Measurements from ENCODE around the gene LDLR.
A peak's percentile ranks its signal among the peaks of the same experiment; 100 is the strongest.
"Not testable (repeated sequence)": the region's sequence is repeated elsewhere in the genome, so short reads cannot be mapped to it uniquely, and the experiment has no call there.

The LDLR gene

DNA sequence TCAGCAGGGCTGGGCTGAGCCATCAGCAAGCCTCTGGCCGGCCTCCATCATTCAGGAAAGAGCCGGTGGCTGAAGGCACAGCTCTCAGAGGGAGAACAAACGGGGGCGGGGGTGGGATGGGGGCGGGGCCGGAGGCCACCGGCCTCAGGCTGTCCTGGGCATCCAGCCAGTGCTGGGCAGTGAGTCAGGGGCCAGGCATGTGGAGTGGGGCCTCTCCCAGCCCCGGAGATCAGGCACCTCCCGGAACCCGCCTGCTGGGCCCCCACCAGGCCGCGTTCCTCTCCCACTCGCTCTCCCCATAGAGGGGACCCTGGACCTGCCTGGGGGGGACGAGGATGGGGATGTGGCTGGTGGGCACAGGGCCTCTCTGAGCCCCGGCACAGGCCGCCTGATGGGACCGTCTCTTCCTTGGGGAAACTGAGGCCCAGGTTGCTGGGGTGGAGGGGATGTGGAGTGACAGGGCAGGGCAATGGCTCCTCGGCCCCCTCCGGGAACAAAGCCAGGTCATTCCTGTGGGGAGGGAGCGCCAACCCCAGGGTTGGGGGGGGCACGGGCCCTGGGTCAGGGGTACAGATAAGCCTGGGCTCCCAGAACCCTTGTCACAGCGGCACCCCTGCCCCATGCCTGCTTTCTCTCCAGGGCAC lies 53.4 kb downstream of the LDLR start:
- no peak for DNase-seq

DNA sequence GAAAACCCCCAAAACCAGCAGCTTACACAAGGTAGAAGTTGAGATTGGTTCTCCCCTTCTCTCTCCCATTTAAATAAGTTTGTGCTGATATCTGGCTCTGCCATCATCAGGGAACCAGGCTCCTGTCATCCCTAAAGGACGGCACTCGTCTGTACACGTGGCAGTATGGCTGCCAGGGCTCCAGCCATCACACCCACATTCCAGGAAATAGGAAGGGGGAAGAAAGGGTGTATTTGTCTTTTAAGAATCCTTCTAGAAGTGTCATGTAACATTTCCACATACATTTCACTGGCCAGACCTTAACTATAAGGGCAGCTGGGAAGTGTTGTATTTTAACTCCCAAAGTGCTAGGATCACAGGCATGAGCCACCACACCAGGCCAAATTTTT lies 56.3 kb downstream of the LDLR start:
- no peak for DNase-seq

DNA sequence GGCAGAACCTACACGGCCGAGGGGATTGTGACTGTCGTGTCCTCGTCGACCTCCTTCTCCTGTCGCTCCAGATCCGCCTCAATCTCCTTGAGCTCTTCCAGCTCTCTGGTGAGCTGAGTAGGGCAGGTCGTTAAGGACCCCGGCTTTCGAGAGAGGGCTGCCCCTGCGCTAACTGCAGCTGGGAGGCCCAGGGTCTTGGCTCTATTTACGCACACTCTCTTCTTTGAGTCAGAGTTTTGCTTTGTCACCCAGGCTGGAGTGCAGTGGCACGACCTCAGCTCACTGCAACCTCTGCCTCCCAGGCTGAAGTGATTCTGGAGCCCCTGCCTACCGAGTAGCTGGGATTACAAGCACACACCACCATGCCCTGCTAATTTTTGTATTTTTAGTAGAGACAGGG lies 58.7 kb downstream of the LDLR start:
- DNase-seq: no peak

DNA sequence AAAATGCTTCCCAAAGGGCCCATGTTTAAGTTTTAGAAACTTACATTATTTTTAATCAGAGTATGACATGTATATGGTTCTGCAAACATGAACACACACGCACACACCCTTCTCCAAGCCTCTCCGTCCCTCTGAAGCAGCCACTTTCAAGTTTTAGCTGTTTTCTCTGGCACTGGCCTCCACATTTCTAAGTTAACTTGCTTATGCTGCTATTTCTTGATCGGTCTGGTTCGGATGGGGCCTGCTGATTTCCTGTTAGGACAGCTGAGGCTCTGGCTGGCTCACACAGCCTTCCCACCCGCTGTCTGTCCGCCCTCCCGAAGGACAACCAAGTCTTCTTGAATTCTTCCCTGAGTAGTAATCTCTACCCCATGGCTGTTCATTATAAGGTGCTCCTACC lies 61.9 kb downstream of the LDLR start:
- DNase-seq: no peak

DNA sequence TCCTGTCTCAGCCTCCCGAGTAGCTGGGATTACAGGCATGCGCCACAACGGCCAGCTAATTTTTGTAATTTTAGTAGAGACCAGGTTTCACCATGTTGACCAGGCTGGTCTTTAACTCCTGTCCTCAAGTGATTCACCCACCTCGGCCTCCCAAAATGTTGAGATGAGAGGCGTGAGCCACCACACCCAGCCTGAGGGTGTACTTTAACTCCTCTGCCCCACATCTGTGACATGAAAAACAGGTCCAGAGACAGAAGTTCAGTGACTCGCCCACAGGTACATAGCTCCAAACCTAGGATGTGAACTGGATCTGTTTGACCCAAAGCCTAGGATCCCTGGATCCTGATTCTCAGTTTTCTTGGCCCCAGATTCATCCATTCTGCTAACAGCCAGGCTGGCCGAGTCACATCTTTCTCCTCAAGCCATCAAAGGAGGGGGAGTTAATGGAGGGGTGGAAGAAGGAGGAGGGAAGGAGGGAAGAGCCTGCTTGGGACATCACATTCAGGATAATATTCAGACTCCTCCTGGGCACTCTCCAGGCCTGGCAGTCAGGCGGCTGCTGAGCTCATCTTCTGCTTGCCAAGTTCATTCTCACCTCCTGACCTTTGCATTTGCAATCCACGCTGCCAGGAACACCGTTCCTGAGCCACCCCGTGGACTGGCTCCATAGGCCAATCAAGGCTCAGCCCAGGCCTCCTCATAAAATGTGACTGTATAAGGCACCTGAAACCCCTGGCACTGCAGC lies 63.2 kb downstream of the LDLR start:
- DNase-seq: no peak

DNA sequence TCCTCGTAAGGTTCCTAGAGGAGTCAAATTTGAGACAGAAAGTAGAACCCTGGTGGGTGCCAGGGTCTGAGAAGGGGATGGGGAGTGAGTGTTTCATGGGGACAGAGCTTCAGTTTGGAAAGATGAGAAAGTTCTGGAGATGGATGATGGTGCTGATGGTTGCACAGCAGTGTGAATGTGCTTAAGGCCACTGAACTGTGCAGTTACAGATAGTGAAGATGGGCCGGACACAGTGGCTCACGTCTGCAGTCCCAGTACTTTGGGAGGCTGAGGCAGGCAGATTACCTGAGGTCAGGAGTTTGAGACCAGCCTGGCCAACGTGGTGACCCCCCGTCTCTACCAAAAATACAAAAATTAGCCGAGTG lies 65.4 kb downstream of the LDLR start:
- DNase-seq: no peak

DNA sequence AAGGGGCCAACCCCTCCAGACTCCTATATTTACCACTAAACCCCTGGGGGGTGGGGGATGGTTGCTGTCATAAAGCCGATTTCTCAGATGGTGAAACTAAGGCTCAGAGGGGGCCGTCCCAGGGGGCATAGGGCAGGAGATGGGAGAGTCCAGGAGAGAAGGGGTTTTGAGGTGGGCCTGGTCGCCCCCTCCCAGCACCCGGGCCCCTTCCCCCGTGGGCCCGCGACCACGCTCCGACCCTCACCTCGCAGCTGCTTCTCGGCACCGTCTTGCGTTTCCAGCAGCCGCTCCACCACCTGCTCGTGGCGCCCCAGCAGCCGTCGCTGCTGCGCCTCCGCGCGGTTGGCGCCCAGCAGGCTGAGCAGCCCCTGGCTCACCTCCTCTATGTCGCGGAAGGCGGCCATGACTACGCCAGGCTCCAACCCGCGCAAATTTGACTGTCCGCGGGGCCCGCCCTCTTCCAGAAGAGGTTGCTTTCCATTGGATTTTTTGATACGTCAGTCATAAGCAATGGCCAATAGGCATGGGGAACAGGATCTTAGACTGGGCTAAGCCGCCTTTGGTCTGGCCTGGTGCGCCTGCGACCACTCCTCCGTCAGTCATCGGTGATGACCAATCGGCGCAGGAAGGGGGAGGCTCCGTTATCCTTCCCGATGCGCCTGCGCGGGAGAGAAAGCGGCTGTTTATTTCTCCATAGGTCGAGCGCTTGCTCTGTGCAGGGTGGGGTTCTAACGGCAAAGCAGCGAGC lies 66.3 kb downstream of the LDLR start, which contains the start of gene SPC24:
TSS of gene SPC24 (minus strand) at position 410 of the 748 bp plus-strand sequence. CDS start at position 404, 6 bp downstream.
- DNase-seq: peak; percentile 94

DNA sequence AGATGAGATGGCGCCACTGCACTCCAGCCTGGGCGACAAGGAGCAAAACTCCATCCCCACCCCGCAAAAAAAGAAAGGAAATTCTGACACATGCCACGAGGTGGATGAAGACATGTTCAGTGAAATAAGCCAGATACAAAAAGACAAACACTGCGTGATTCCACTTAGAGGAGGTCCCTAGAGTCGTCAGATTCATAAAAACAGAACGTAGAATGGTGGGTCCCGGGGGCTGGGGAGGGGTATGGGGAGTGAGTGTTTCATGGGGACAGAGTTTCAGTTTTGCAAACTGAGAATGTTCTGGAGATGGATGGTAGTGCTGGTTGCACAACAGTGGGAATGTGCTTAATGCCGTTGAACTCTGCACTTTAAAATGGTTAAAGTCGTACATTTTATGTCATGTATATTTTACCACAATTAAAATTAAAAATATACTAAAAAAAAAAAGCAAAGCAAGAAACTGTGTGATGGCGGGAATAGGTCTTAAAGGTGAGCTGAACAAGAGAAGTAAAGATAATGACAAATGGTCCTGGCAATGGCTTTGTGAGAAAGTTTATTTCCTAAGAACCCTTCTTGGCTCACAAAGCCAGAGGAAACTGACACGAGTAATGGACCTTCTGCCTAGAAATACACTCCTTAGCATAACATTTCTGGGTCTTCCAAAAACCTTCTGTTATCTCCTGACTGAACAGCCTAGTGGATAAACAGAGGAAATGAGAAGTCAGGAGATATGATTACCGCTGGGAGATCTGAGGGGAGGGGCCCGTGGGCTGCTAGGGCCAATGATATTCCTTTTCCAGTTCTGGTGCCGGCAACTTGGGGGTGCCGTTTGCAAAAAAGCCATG lies 70.6 kb downstream of the LDLR start:
- no peak for DNase-seq

DNA sequence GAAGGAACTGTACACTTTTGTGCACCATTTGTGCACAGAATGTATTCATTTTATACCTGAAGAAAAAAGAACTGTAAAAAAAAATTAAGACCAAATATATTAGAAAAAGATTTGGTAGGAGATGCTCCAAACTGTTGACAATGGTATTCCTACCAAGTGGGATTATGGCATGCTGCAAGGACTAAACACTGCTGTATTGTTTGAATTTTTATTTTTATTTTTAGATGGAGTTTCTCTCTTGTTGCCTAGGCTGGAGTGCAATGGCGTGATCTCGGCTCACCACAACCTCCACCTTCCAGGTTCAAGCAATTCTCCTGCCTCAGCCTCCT lies 71.1 kb downstream of the LDLR start:
- DNase-seq: not testable (repeated sequence)

DNA sequence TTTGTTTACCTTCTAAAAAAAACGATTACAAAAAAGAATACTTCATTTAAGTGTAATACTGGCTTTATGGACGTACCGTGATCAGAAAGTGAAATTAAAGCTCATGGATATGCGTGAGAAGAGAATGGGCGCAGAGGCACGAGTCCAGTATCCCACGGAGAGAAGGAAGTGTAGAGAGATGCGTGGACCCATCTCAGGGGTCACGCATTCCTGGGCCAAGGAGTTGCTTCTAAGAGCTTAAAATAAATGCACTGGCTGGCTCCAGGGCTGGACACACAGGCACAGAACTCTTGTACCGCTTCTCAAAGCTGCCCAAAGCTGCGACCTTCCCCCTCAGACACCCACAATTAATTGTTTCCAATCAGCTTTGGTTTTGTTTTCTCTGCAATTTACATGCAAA lies 75.0 kb downstream of the LDLR start:
- DNase-seq: no peak

DNA sequence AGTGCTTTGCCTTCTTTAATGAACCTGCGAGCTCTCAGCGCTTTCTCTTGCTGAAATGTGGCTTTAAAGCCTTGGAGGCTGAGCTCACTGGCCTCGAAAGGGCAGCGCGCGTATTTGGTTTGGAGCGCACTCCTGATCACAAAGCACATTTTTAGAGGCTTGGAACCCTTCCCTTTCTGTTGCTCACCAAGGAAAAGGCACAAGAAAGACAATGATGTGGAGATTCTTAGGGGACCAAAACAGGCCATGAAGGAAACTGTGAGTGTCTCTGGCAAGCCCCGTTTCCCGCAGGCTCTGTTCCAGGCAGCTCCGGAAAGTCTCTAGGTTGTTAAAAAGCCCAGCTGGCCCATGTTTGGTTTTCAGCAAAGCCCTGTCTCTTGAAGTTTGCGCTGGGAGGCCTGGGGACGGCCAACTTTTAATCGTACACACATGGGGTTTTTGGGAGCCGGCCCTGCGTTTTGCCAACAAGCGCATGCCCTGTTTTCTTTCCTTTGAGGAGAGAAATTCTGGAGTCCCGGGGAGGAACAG lies 75.7 kb downstream of the LDLR start:
- DNase-seq: no peak

DNA sequence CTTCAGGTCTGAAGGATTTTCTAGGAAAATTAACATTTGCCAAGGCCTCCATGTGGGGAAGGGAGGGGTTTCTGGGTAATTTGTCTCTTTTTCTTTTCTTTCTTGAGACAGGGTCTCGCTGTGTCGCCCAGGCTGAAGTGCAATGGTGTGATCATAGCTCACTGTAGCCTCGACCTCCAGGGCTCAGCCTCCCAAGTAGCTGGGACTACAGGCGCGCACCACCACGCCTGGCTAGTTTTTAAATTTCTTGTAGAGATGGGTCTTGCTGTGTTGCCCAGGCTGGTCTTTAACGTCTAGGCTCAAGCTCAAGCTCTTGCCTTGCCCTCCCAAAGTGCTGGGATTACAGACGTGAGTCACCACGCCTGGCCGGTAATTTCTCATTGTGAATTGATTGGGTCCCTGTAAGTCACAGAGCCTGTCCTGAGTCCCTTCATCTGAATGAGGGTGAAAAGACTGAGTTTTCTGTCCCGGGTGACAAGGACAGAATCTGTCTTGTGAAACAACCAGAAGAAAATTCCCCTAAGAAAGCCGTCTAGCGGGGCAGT lies 76.3 kb downstream of the LDLR start:
- DNase-seq: no peak

DNA sequence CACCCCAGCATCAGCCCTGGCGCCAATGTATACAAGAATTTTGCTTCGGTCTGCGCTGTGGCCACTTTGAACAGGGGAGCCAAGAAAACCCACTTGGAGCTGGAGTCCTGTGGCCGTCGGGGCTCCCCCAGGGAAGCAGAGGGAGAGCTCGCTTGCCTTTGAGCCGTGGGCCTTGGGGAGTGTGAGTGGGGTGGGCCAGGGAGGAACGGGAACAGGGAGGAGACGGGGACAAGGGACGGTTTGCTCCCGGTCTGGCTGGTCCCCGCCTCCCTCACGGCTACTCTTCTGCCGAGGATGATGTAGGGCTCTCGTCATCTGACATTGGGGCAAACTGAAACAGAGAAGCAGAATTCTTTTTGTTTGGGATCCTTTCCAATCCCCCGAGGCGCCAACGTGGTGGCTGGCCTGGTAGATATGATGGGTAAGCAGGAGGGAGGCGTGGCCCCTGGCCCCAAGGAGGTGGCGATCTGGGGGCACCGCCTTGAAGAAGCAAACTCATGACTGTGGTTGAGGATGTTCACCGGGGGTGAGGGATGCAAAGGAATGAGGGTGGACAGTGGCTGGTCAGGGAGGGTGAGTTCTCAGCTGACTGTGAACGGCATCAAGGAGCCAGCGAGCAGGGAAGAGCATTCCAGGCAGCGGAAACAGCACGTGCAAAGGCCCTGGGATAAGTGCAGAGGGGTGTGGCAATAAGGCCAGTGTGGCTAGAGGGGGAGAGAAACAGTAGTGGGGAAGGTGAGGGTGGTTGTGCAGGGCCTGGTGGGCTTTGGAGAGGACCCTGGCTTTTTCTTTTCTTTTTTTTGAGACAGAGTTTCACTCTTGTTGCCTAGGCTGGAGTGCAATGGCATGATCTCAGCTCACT lies 77.2 kb downstream of the LDLR start:
- no peak for DNase-seq

DNA sequence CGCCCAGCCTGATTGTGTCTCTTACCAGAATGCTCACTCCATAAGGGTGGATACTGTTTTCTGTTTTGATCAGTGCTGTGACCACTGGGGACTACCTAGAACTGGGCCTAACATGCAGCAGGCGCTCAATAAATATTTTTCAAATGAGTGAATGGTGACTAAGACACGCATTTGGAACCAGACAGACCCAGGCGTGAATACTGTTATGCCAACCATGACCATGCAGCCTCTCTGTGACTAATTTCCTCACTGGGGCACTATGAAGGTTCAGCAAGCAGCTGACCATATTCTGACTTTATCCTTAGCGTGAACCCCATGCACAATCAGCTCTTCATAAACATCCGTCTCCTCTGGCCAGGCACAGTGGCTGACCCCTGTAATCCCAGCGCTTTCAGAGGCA lies 79.3 kb downstream of the LDLR start:
- DNase-seq: no peak

DNA sequence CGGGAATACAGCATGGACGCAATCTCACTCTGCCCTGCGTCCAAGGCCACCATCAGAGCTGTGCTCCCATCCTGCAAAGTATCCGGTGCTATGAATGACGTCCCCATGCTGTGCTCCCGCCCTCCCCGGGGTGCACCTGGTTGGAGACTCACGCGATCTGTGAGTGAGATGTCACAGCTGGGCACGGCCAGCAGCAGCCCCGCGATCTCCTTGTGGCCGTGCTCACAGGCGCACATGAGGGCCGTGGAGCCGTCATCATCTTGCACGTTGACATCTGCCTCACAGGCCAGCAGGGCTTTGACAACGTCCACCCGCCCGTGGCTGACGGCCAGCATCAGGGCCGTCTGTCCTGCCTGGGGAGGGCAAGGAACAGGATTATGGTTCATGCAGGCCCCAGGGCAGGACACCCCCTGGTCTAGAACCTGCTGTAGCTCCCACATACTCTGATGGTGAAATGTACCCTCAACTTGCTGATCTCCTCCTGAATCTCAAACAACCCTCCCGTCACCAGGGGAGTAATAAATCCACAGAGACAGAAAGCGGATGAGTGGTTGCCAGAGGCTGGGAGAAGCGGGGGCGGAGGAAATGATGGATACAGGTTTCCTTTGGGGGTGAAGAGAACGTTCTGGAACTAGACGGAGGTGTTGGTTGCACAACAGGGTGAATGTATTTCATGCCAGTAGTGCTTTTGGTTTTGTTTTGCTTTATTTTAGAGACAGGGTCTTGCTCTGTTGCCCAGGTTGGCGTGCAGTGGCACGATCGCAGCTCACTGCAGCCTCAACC lies 80.8 kb downstream of the LDLR start:
- DNase-seq: no peak

DNA sequence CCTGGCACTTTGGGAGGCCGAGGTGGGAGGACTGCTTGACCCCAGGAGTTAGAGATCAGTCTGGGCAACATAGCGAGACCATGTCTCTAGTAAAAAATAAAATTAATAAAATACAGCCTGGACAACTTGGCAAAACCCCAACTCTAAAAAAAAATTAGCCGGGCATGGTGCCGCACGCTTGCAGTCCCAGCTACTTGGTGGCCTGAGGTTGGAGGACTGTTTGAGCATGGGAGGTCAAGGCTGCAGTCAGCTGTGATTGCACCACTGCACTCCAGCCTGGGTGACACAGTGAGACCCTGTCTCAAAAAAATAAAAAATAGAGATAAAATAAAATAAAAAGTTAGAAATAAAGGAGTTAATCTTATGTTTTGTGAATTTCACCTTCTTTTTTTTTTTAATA lies 81.9 kb downstream of the LDLR start:
- DNase-seq: no peak

DNA sequence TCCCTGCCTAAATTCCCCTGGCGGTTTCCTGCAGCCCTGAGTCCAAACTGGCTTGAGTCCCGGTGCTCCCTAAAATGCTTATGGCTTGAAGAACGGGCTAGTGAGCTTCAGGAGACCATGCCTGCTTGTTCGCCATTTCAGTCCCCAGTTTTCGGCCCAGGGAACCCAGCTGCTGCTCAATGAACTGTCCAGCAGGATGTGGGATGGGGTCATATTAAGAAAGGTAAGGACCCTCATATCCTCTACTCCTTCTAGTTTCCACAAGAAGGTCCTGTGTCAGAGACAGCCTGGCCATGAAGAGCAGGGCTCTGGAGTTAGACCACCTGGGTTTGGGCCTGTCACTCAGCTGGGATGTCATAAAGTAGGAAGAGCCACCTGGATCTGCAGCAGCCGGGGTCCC lies 83.3 kb downstream of the LDLR start:
- DNase-seq: no peak

DNA sequence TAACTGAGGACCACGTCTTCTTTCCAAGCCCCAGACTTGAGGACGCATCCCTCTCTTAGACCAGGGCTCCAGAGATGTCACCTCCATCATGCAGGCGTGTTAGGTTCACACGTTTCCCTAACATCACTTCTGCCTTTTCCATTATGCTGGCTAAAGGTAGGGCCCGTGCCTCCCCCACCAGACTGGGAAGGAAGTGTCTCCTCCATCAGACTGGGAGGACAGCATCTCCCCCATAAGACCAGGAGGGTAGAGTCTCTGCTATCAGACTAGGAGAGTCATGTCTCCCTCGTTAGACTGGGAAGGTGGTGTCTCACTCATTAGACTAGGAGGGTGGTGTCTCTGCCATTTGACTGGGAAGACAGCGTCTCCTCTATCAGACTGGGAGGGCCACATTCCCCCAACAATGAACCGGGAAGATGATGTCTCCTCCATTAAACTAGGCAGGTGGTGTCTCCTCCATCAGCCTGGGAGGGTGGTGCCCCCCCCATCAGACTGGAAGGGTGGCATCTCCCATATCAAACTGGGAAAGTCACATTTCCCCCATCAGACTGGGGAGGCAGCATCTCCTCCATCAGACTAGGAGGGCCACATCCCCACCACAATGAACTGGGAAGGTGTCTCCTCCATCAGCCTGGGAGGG lies 84.4 kb downstream of the LDLR start:
- no peak for DNase-seq

DNA sequence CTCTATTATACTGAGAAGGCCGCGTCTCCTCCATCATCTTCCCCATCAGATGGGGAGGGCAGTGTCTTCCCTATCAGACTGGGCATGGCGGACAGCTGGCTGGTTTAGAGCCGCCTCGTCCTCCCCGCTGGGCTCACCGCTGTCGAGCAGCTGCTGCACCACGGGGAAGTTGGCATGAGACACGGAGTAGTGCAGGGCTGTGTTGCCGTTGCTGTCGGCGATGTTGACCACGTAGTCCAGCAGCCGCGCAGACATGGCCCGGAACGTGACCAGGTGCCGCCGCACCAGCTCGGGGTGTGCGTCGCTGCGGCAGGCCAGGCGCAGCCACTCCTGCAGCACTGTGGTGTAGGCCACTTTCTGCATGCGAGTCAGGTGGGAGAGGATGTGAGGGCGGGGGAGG lies 85.1 kb downstream of the LDLR start:
- no peak for DNase-seq

DNA sequence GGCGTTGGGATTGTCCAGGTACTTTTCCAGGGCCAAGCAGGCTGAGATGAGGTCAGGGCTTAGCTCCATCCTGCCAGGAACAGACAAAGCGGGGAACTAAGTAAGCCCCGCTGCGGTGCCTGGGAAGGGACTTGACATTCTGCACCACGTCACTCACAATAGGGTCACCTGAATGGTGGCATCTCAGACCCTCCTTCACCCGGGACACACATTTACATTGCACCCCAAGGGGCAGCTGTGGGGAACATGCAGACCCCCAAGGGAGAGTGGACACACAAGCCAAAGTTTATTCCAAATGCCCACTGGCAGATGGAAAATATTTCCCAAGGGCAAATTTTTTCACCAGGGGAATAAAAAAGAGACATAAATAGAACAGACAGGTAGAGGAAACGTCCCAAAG lies 86.7 kb downstream of the LDLR start:
- DNase-seq: no peak
